Measurements from ENCODE around the gene IFT25.

- TF ChIP-seq CTCF (IDR thresholded peaks at IDR 0.05): no peak
- TF ChIP-seq EZH2 (IDR thresholded peaks at IDR 0.05; ENCODE audit: borderline replicate concordance, insufficient read depth, low read depth, low read length, poor library complexity, severe bottlenecking): no peak
Measured at GRCh38 chr1:53892911-53893310, 52.6 kb downstream of the IFT25 start.
